Measurements from ENCODE around the gene ANKRD49.
A peak's percentile ranks its signal among the peaks of the same experiment; 100 is the strongest.

Gene ANKRD49

DNA sequence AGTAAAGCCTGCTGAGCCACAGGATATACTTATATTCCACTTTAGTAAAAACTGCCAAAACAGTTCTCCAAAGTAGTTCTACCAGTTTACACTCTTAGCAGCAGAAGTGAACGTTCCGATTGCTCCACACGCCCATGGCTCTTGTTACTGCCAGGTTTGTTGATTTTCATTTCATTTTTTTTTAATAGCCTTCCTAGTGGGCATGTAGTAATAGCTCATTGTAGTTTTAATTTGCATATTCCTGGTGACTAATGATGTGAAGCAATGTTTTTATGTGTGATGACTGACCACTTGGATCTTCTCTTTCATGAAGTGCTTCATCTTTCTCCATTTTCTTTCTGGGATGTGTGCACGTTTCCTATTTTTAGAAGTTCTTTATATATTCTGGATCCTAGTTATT lies 13.7 kb downstream of the ANKRD49 start:
- H3K4me3 ChIP-seq (ENCODE audit: low read length): no peak overlapping the region
- H3K9me3 ChIP-seq (ENCODE audit: insufficient read depth, low read depth, low read length): no peaks in the 10 kb centered on the region
- WGBS: 84% methylated on average over 4 of the region's 4 CpGs

DNA sequence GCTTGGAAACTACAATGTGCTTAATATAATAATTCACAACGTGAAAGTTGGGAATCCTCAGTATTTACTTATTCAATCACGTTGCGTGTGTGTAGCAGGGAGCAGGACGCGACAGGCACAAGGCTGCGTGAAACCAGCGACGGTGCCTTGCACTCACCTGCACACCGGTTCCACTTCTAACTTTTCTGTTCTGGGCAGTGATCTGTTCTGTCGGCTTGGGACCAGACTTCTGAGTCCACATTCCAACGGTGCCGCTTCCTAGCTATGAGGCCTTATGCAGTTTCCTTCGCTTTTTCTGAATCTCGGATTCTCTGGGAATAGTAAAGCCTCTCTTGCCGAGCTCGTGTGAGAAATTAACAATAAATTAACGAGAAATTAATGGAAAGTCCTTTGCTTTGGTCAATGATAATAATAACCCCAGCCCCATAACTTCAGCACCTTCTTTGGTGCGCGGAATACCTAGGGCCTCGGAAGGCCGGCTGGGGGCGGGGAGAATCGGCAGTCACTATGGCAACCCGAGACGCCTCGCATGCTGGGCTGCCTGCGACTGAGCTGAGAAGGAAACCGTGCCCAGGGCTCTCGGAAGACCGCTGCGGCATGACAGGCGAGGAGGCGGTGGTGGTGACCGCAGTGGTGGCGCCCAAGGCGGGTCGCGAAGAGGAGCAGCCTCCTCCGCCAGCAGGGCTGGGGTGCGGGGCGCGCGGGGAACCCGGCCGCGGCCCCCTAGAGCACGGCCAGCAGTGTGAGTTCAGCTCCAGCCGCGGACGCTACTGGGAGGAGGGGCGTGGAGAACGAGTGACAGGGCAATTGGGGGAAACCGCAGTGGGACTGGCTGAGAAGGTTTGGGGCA lies 18.4 kb downstream of the ANKRD49 start, which contains the start of gene C11orf97:
Gene C11orf97, plus strand, starts transcription at position 530 of the 850 bp plus-strand sequence. Its CDS starts 68 bp downstream, at position 598.
- H3K27me3 ChIP-seq (ENCODE audit: insufficient read depth, low read length): peaks cover 50% of the 10 kb centered on the region
- H3K9ac ChIP-seq (ENCODE audit: low read depth, low read length): no peak within 1 kb of the TSS
- no peak within 1 kb of the TSS for H3K27ac ChIP-seq (ENCODE audit: low read depth, low read length)
- H3K36me3 ChIP-seq (ENCODE audit: insufficient read depth, low read length): no peaks in the 10 kb centered on the region
- H3K9me3 ChIP-seq (ENCODE audit: insufficient read depth, low read depth, low read length): no peaks in the 10 kb centered on the region
- WGBS: 17% methylated on average over 53 of the region's 53 CpGs
- peak within 1 kb of the TSS; percentile 55 for H3K4me3 ChIP-seq (ENCODE audit: low read length)
- H3K4me1 ChIP-seq (ENCODE audit: insufficient read depth, low read length): peaks cover 4% of the 10 kb centered on the region; the same call in 1 of the 2 replicates

More for the DNA sequence above, 13.7 kb downstream of the ANKRD49 start:
- Histone ChIP-seq H3K4me1 (ENCODE audit: insufficient read depth, low read length) (peaks cover 4% of the 10 kb centered on the region; the same call in 1 of the 2 replicates), H3K27me3 (ENCODE audit: insufficient read depth, low read length) (peaks cover 17% of the 10 kb centered on the region), H3K9ac (ENCODE audit: low read depth, low read length) (no peak overlapping the region), H3K27ac (ENCODE audit: low read depth, low read length) (no peak overlapping the region), H3K36me3 (ENCODE audit: insufficient read depth, low read length) (no peaks in the 10 kb centered on the region)

DNA sequence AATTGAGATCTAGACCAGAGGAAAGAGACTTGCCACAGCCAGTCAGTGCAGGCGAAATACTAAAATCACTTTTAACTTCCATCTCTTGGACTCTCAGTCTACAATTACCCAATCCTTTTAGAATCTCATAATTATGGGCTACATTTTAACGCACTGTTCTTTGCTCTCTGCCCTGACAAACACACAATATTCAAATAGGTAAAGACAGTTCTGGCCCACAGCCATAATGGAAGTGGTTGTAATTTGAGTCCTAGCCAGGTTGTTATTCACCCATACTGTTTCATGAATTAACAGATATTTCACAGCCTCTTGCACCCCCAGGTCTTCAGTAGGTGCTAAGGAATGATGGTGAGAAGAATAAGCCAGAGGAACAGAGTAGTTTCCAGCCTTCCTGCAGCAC lies 19.3 kb downstream of the ANKRD49 start:
- Histone ChIP-seq H3K36me3 (ENCODE audit: insufficient read depth, low read length) (no peaks in the 10 kb centered on the region), H3K9me3 (ENCODE audit: insufficient read depth, low read depth, low read length) (no peaks in the 10 kb centered on the region), H3K27ac (ENCODE audit: low read depth, low read length) (no peak overlapping the region), H3K27me3 (ENCODE audit: insufficient read depth, low read length) (peaks cover 50% of the 10 kb centered on the region), H3K9ac (ENCODE audit: low read depth, low read length) (no peak overlapping the region), H3K4me3 (ENCODE audit: low read length) (no peak overlapping the region), H3K4me1 (ENCODE audit: insufficient read depth, low read length) (peaks cover 4% of the 10 kb centered on the region; the same call in 1 of the 2 replicates)
- WGBS: 96% methylated on average over 2 of the region's 2 CpGs

DNA sequence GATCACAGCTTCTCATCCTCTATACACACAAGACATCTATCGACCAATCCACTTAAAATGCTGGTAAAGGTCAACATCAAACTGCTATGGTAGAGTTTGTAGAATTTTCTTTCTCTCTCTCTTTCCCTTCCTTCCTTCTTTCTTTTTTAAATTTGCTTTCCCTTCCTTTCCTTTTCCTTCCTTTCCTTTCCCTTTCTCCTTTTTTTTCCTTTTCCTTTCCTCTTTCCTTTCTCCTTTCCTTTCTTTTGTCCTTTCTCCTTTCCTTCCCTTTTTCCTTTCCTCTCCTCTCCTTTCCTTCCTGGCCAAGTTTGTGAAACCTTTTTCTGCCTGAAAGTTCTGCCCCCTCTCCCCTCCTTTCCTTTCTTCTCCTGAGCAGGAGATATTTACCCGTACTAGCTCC lies 21.6 kb downstream of the ANKRD49 start:
- Histone ChIP-seq H3K27me3 (ENCODE audit: insufficient read depth, low read length) (peaks cover 50% of the 10 kb centered on the region), H3K27ac (ENCODE audit: low read depth, low read length) (no peak overlapping the region), H3K4me3 (ENCODE audit: low read length) (no peak overlapping the region), H3K36me3 (ENCODE audit: insufficient read depth, low read length) (no peaks in the 10 kb centered on the region), H3K4me1 (ENCODE audit: insufficient read depth, low read length) (peaks cover 4% of the 10 kb centered on the region; the same call in 1 of the 2 replicates), H3K9ac (ENCODE audit: low read depth, low read length) (no peak overlapping the region), H3K9me3 (ENCODE audit: insufficient read depth, low read depth, low read length) (no peaks in the 10 kb centered on the region)
- WGBS: 81% methylated on average over 1 of the region's 2 CpGs

DNA sequence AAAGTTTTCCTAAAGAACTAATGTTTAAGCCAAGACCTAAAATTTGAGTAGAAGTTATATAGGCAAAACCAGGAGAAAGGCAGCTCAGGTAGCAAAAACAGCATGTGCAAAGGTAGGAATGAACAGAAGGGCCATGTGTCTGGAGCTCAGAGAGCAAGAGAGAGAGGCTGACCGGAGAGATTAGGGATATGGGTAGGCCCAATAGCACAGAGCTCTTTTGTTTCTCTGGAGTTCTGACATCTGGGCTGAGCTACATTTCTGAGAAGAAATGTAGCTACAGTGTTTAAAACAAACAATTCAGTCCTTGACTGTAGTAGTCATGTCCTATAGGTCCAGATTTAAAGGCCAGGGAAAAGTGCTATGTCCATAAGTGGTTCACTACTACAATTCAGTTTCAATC lies 22.9 kb downstream of the ANKRD49 start:
- Histone ChIP-seq H3K4me3 (ENCODE audit: low read length) (no peak overlapping the region), H3K36me3 (ENCODE audit: insufficient read depth, low read length) (no peaks in the 10 kb centered on the region), H3K27me3 (ENCODE audit: insufficient read depth, low read length) (peaks cover 40% of the 10 kb centered on the region), H3K4me1 (ENCODE audit: insufficient read depth, low read length) (peaks cover 4% of the 10 kb centered on the region; the same call in 1 of the 2 replicates), H3K9ac (ENCODE audit: low read depth, low read length) (no peak overlapping the region), H3K27ac (ENCODE audit: low read depth, low read length) (no peak overlapping the region), H3K9me3 (ENCODE audit: insufficient read depth, low read depth, low read length) (no peaks in the 10 kb centered on the region)
- 43% methylated on average over 1 of the region's 1 CpG for WGBS

DNA sequence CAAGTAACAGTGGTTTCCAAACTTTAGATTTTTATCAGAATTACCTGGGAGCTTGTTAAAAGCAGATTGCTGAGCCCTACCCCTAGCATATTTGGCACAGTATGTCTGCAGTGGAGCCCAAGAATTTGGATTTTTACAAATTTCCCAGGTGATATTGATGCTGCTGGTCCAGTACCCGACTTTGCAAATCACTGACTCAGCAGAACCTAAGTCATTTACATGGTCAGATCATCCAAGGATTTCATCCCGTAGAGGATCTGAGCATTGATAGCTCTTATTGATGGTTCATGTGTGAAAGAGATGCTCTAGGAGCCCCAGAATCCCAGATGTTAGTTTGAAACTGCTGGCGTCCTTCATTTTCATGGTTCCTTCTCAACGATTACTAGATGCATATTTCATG lies 24.5 kb downstream of the ANKRD49 start:
- H3K36me3 ChIP-seq (ENCODE audit: insufficient read depth, low read length): no peaks in the 10 kb centered on the region
- H3K4me1 ChIP-seq (ENCODE audit: insufficient read depth, low read length): no peaks in the 10 kb centered on the region
- no peak overlapping the region for H3K27ac ChIP-seq (ENCODE audit: low read depth, low read length)
- no peak overlapping the region for H3K9ac ChIP-seq (ENCODE audit: low read depth, low read length)
- 89% methylated on average over 4 of the region's 4 CpGs for WGBS
- no peaks in the 10 kb centered on the region for H3K9me3 ChIP-seq (ENCODE audit: insufficient read depth, low read depth, low read length)
- no peak overlapping the region for H3K4me3 ChIP-seq (ENCODE audit: low read length)
- peaks cover 25% of the 10 kb centered on the region for H3K27me3 ChIP-seq (ENCODE audit: insufficient read depth, low read length)

DNA sequence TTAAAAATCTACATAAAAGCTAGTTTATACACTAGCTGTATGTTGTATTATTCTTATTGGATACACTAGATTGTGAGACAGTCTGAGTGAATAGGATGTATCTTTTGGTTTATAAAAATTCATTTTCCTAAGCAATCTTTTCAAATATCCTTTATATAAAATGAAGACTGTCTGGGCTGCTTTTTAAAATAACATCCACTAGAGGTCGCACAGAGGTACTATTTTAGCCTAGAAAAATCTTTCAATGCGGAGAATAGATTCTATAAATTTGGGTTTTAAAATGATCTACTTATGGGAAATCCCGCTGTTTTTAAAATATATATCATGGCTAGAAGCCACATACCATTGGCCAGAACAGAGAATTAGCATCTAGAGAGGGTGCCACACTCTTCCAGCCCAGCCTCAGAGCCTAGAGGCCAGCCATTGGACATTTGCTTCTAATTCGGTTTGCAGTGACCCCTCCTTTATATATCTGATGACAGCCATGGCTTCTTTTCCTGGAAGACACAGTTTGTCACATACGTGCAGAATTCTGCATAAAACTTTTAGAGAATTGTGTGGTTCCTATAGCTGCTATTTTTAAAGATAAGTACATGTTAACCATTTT lies 25.8 kb downstream of the ANKRD49 start:
- Histone ChIP-seq H3K9me3 (ENCODE audit: insufficient read depth, low read depth, low read length) (no peaks in the 10 kb centered on the region), H3K4me3 (ENCODE audit: low read length) (no peak overlapping the region), H3K36me3 (ENCODE audit: insufficient read depth, low read length) (no peaks in the 10 kb centered on the region), H3K4me1 (ENCODE audit: insufficient read depth, low read length) (no peaks in the 10 kb centered on the region), H3K27ac (ENCODE audit: low read depth, low read length) (no peak overlapping the region), H3K27me3 (ENCODE audit: insufficient read depth, low read length) (peaks cover 12% of the 10 kb centered on the region; the same call in 1 of the 2 replicates), H3K9ac (ENCODE audit: low read depth, low read length) (no peak overlapping the region)
- 32% methylated on average over 3 of the region's 5 CpGs for WGBS

DNA sequence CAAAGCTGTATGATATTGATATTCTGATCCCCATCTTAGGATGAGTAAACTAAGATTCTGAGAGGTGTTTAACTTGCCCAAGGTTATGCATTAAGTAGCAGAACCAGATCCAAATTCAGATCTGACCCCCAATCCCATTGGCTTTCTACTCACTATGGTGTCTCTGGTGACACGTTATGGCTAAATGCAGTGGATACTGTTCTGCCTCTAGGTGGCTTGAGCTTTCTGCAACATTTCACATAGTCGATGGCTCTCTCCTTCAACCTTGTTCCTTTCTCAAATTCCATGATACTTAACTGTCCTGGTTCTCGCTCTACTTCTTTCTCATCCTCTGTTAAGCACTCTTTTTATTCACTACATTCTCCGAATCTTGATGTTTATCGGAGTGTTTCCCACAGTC lies 27.9 kb downstream of the ANKRD49 start:
- H3K27ac ChIP-seq (ENCODE audit: low read depth, low read length): no peak overlapping the region
- WGBS: 71% methylated on average over 5 of the region's 5 CpGs
- H3K9ac ChIP-seq (ENCODE audit: low read depth, low read length): no peak overlapping the region
- no peaks in the 10 kb centered on the region for H3K9me3 ChIP-seq (ENCODE audit: insufficient read depth, low read depth, low read length)
- no peaks in the 10 kb centered on the region for H3K4me1 ChIP-seq (ENCODE audit: insufficient read depth, low read length)
- H3K36me3 ChIP-seq (ENCODE audit: insufficient read depth, low read length): no peaks in the 10 kb centered on the region
- H3K27me3 ChIP-seq (ENCODE audit: insufficient read depth, low read length): 0 out of 2 replicates have a peak, but pooled peaks cover 5% of the 10 kb centered on the region
- H3K4me3 ChIP-seq (ENCODE audit: low read length): no peak overlapping the region

DNA sequence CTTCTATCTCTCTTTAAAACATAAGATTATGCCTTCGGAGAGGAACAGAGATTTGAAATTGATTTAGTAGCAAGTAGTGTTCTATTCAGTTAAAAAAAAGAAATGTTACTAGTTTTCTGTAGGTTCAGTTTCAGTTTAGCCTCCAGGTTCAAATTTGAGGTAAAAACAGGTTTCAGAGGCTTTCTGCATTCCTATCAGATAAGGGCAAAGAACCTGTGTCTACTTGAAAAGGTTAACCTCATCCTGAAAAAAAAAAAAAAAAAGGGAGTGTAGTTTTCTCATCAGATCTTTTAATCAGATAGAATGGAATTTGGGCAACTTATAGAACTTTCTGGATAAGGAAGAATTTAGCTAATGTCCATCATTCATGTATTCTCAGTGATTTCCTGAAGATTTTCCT lies 30.6 kb downstream of the ANKRD49 start:
- Histone ChIP-seq H3K4me3 (ENCODE audit: low read length) (no peak overlapping the region), H3K27ac (ENCODE audit: low read depth, low read length) (no peak overlapping the region), H3K4me1 (ENCODE audit: insufficient read depth, low read length) (no peaks in the 10 kb centered on the region), H3K36me3 (ENCODE audit: insufficient read depth, low read length) (no peaks in the 10 kb centered on the region), H3K9me3 (ENCODE audit: insufficient read depth, low read depth, low read length) (no peaks in the 10 kb centered on the region), H3K9ac (ENCODE audit: low read depth, low read length) (no peak overlapping the region), H3K27me3 (ENCODE audit: insufficient read depth, low read length) (peaks cover 12% of the 10 kb centered on the region)
- 89% methylated on average over 1 of the region's 1 CpG for WGBS

DNA sequence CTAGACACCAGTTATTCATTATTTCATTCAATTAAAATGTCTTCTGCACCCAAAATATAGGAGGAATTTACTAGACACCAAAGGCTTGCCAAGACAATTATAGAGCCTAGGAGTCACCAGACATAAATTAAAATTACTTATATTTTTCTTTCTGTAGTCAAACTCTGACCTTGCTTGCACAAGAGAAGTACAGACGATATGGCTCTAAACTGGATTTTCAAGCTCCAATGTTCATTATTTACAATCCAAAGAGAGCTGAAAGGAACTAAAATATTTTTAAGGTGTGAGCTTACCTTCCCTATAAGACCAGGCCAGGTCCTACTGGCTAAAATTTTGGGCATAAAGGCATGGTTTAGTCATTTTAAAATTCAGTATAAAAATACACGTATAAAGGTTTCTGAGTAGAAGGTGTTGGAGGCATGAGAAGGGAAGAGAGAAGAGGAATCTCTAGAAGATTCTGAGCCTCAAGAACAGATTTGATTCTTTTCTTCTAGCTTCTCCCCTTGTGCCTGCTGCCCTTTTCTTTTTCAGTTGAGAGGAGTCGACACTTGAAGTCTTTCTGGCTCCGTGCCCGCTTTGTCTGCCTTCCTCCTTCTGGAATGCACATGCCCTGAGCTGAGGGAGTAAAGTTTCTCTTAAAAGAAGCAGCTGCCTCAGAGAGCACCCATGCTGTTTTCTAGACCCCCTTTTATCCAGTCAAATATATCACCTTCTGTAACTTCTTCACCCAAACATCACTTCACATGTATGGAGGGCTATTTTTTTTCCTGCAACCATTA lies 32.0 kb downstream of the ANKRD49 start:
- Histone ChIP-seq H3K27ac (ENCODE audit: low read depth, low read length) (no peak overlapping the region), H3K4me3 (ENCODE audit: low read length) (no peak overlapping the region), H3K9me3 (ENCODE audit: insufficient read depth, low read depth, low read length) (no peaks in the 10 kb centered on the region), H3K9ac (ENCODE audit: low read depth, low read length) (0 out of 2 replicates have a peak overlapping the region, but pooled peaks have one; percentile 8), H3K36me3 (ENCODE audit: insufficient read depth, low read length) (no peaks in the 10 kb centered on the region), H3K4me1 (ENCODE audit: insufficient read depth, low read length) (no peaks in the 10 kb centered on the region), H3K27me3 (ENCODE audit: insufficient read depth, low read length) (peaks cover 12% of the 10 kb centered on the region)
- 85% methylated on average over 5 of the region's 5 CpGs for WGBS
